ENCODE results near the gene DYNC1I1. TPM values are rescaled to one million over a fixed set of nuclear protein-coding genes. Genes with fewer than 3 reads are reported as not detected.

DYNC1I1 gene
- total RNA-seq, 1 donor from 2014 or later: 0.20 TPM

GRCh38 chr7:96135241-96135640, 362.9 kb downstream of the DYNC1I1 start:
- DNase-seq (ENCODE audit: low read depth): peak; percentile 88

GRCh38 chr7:96136600-96137239, 364.4 kb downstream of the DYNC1I1 start:
- no peak for DNase-seq (ENCODE audit: low read depth)

- DNase-seq (ENCODE audit: low read depth): no peak
Observed at GRCh38 chr7:96143495-96144259, 371.3 kb downstream of the DYNC1I1 start.

- DNase-seq (ENCODE audit: low read depth): no peak
Observed at GRCh38 chr7:96144260-96144526, 371.8 kb downstream of the DYNC1I1 start.

Other genes starting within 250 kb of the DYNC1I1 start
- 1.9 and 5.8 TPM in 2 replicates for gene PDK4, start 176.0 kb upstream of the DYNC1I1 start, total RNA-seq